HEK293 (cell line): ENCODE measurements around the gene TSPOAP1.

Experiments used
- FEZF1 ChIP-seq: fragments of 450-650 bp; formaldehyde crosslinking; IDR thresholded peaks from 2 replicates; pipeline ENCODE4 v1.5.1; 2016; ENCODE audit warnings: missing biosample characterization, missing genetic modification characterization
- MZF1 ChIP-seq: fragments of 450-650 bp; formaldehyde crosslinking; IDR thresholded peaks from 2 replicates; pipeline ENCODE4 v1.5.1; 2017; ENCODE audit warnings: missing biosample characterization, missing genetic modification characterization, borderline replicate concordance
- ZBTB7A ChIP-seq: fragments of 450-650 bp; formaldehyde crosslinking; IDR thresholded peaks from 2 replicates; pipeline ENCODE4 v1.5.1; 2016; ENCODE audit warnings: low read depth, missing biosample characterization, missing genetic modification characterization
- ZNF114 ChIP-seq: fragments of 450-650 bp; formaldehyde crosslinking; IDR thresholded peaks from 2 replicates; pipeline ENCODE4 v1.5.0; 2017; ENCODE audit warnings: missing biosample characterization, missing genetic modification characterization
- ZNF146 ChIP-seq: fragments of 450-650 bp; formaldehyde crosslinking; IDR thresholded peaks from 2 replicates; pipeline ENCODE4 v1.5.1; 2016; ENCODE audit warnings: missing biosample characterization, missing genetic modification characterization
- ZNF214 ChIP-seq: fragments of 450-650 bp; formaldehyde crosslinking; IDR thresholded peaks from 2 replicates; pipeline ENCODE4 v1.5.1; 2017; ENCODE audit warnings: missing biosample characterization, mild to moderate bottlenecking, missing genetic modification characterization, borderline replicate concordance
- ZNF658 ChIP-seq: fragments of 450-650 bp; formaldehyde crosslinking; IDR thresholded peaks from 2 replicates; pipeline ENCODE4; 2016; ENCODE audit warnings: missing biosample characterization, missing genetic modification characterization
- TF ChIP-seq, protein P1 (sequence below): fragments of 450-650 bp; formaldehyde crosslinking; IDR thresholded peaks from 2 replicates; pipeline ENCODE4 v1.5.1; 2016; ENCODE audit warnings: missing biosample characterization, missing genetic modification characterization

DNA sequence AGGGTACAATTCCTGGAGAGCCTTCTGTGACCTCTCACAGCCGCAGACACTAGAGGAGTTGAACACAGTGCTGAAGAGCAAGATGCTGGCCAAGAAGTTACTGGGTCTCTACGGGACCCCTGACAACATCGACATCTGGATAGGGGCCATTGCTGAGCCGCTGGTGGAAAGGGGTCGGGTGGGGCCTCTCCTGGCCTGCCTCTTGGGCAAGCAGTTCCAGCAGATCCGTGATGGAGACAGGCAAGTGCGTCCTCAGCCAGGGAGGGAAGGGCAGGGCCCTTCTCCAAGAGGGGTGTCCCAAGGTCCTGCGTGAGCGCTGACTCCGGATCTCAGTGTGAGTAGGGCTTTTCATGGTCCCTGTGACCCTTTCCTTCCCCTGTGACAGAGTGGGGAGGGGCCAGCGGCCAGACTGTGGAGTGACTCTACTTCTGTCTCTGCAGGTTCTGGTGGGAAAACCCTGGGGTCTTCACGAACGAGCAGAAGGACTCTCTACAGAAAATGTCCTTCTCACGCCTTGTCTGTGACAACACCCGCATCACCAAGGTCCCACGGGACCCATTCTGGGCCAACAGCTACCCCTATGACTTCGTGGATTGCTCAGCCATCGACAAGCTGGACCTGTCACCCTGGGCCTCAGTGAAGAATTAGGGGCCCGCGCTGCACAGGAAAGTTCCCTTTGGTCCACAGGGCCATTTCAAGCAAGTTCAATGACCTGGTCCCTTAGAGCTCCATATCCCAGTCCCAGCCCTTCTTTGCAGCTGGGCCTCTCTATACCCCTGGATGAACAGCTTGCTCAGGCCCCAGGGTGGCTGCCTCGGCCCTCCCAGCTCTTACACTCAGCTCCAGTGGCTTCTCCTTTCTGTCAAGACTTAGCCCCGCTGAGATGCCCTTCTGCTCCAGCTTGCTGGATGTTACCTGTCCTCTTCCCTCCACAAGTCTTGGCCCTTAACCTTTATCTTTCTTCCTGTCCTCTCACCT is 61.0 kb downstream of the TSPOAP1 start:
- TF ChIP-seq ZNF146 (tag by site-specific recombination) (no peak), ZBTB7A (no peak), FEZF1 (no peak), ZNF658 (no peak), ZNF214 (tag by site-specific recombination) (no peak), ZNF114 (tag by site-specific recombination) (no peak), MZF1 (tag by site-specific recombination) (no peak)
- TF ChIP-seq, protein P1, sequence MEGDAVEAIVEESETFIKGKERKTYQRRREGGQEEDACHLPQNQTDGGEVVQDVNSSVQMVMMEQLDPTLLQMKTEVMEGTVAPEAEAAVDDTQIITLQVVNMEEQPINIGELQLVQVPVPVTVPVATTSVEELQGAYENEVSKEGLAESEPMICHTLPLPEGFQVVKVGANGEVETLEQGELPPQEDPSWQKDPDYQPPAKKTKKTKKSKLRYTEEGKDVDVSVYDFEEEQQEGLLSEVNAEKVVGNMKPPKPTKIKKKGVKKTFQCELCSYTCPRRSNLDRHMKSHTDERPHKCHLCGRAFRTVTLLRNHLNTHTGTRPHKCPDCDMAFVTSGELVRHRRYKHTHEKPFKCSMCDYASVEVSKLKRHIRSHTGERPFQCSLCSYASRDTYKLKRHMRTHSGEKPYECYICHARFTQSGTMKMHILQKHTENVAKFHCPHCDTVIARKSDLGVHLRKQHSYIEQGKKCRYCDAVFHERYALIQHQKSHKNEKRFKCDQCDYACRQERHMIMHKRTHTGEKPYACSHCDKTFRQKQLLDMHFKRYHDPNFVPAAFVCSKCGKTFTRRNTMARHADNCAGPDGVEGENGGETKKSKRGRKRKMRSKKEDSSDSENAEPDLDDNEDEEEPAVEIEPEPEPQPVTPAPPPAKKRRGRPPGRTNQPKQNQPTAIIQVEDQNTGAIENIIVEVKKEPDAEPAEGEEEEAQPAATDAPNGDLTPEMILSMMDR, result no peak
